ENCODE measurements around the gene PRKCE. TPM values are rescaled to one million over a fixed set of nuclear protein-coding genes. Genes with fewer than 3 reads are reported as not detected.

The PRKCE gene
- total RNA-seq, 2 donors from 2014 or later = 7.3 to 20.8 TPM

DNA sequence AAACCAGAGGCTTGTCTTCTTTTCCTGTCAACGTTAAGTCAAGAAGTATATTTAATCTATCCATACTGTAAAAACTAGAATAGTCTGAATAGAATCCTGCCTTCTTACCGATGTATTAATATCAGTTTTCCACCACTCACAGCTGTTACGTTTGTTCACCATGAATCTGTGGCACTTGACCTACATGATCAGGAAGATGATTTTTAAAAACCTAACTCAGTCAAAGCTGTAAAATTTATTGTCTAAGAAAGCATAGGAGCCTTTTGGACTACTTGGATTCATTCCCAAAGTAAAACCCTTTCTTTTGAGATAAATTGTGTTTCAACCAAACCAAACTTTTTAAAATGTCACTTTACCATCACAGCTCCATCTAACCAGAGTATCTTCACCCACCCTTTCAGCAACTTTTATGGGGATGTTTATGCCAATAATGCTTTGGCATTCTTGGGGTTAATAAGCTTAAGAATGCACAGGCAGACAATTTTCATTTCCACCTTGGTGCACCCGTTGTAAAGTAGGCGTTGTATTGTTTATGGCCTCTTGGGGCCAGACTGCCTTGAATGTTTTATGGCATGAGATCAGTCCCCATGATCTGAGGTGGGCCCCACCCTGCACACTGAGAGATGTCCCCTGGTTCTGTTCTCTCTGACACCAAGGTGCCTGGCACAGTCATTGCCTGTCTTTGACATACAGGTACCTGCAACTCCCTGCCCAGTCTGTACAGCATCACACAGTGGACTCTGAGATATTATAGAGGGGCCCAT is 469.5 kb downstream of the PRKCE start:
- Histone ChIP-seq H3K9me3 (no peaks in the 10 kb centered on the region), H3K4me1 (no peaks in the 10 kb centered on the region), H3K27ac (no peak overlapping the region), H3K27me3 (no peaks in the 10 kb centered on the region), H3K4me3 (no peak overlapping the region), H3K36me3 (replicated peaks in 1 of 2; ENCODE audit: insufficient read depth in 1 of 2, low read depth in 2 of 2) (no peaks in the 10 kb centered on the region)
- DNase-seq (no peak), ATAC-seq (no peak)
- TF ChIP-seq, protein P1, sequence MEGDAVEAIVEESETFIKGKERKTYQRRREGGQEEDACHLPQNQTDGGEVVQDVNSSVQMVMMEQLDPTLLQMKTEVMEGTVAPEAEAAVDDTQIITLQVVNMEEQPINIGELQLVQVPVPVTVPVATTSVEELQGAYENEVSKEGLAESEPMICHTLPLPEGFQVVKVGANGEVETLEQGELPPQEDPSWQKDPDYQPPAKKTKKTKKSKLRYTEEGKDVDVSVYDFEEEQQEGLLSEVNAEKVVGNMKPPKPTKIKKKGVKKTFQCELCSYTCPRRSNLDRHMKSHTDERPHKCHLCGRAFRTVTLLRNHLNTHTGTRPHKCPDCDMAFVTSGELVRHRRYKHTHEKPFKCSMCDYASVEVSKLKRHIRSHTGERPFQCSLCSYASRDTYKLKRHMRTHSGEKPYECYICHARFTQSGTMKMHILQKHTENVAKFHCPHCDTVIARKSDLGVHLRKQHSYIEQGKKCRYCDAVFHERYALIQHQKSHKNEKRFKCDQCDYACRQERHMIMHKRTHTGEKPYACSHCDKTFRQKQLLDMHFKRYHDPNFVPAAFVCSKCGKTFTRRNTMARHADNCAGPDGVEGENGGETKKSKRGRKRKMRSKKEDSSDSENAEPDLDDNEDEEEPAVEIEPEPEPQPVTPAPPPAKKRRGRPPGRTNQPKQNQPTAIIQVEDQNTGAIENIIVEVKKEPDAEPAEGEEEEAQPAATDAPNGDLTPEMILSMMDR (IDR thresholded peaks at IDR 0.05) = no peak
- no peak for TF ChIP-seq POLR2A (IDR thresholded peaks at IDR 0.05)
- intact Hi-C loops (cut with DNase I) = no loop called here
- 64 to 69% methylated on average over 5 of the region's 5 CpGs for WGBS, 2 donors

DNA sequence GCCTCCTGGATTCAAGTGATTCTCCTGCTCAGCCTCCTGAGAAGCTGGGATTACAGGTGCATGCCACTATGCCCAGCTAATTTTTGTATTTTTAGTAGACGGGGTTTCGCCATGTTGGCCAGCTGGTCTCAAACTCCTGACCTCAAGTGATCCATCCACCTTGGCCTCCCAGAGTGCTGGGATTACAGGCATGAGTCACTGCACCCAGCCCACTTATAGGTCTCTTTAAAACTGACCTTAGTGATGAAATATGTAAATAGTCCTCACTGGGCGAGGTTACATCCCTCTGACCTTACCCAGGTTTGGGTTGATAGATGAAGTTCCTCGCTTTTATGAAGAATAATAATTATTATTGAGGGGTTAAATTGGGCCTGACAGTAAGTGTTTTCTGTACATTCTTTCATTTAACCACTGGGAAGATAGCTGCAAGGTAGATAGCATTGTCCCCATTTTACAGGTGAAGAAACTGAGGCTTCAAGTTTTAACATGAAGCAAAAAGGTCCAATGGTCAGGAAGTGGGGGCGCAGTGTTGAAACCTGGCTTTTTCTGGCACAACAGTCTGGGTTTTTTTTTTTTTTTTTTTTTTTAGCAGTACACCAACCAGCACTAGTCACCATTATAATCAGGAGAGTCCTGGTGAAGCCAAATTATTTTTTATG is 471.0 kb downstream of the PRKCE start:
- TF ChIP-seq, protein P1 (IDR thresholded peaks at IDR 0.05) = no peak
- Histone ChIP-seq H3K4me3 (no peak overlapping the region), H3K4me1 (no peaks in the 10 kb centered on the region), H3K27me3 (no peaks in the 10 kb centered on the region), H3K36me3 (replicated peaks in 1 of 2; ENCODE audit: insufficient read depth in 1 of 2, low read depth in 2 of 2) (no peaks in the 10 kb centered on the region), H3K27ac (no peak overlapping the region), H3K9me3 (no peaks in the 10 kb centered on the region)
- DNase-seq = no peak
- intact Hi-C loops (cut with DNase I) = no loop called here
- WGBS, 2 donors = 94 to 97% methylated on average over 5 of the region's 5 CpGs
- no peak for ATAC-seq

DNA sequence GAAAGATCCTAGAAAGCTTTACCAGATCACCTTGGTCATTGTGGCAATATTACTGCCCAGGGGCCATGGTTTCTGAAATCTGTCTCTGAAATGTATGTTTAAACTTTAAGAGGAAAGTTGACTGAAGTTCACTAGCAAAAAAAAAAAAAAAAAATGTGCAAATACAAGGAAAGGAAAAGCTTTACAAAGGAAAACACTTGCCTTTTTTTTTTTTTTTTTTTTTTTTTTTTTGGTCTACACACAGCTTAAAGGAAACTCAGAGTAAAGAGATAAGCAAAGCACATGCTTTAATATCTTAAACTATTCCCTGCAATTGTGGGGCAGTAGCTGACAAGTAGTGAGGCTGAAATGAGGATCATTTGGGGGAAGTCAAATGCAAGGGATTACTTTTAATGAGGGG is 471.5 kb downstream of the PRKCE start:
- ATAC-seq = no peak

DNA sequence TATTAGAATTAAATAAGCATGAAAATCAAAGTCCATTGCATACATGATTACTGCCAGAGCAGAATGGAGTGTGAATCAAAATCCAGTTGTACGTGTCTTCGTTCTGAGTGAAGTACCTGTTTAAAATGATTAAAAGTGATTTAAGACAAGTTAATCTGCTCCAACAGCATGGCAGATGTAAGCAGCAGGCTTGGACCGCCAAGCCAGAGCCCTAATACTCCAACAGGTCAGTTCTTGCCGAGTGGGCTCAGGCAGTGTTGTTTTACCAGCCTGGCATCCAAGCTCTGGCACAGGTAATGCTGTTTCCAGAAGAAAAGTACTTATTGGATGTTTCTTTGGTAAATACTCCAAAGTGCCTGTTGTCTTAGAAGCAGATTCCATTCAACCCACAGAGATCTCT is 474.3 kb downstream of the PRKCE start:
- Histone ChIP-seq H3K36me3 (replicated peaks in 1 of 2; ENCODE audit: insufficient read depth in 1 of 2, low read depth in 2 of 2) (no peaks in the 10 kb centered on the region), H3K9me3 (no peaks in the 10 kb centered on the region), H3K27me3 (no peaks in the 10 kb centered on the region), H3K4me1 (no peaks in the 10 kb centered on the region), H3K27ac (no peak overlapping the region), H3K4me3 (no peak overlapping the region)
- intact Hi-C loops (cut with DNase I) = no loop called here
- 91 to 92% methylated on average over 4 of the region's 4 CpGs for WGBS, 2 donors
- no peak for DNase-seq
- ATAC-seq = no peak
- TF ChIP-seq, protein P1 (IDR thresholded peaks at IDR 0.05) = no peak
- no peak for TF ChIP-seq POLR2A (IDR thresholded peaks at IDR 0.05)

More for the DNA sequence above, 471.5 kb downstream of the PRKCE start:
- no peaks in the 10 kb centered on the region for H3K9me3 ChIP-seq
- no peak overlapping the region for H3K4me3 ChIP-seq
- no peak for TF ChIP-seq POLR2A (IDR thresholded peaks at IDR 0.05)
- TF ChIP-seq, protein P1 (IDR thresholded peaks at IDR 0.05) = no peak
- H3K27me3 ChIP-seq = no peaks in the 10 kb centered on the region
- no peaks in the 10 kb centered on the region for H3K36me3 ChIP-seq (replicated peaks in 1 of 2; ENCODE audit: insufficient read depth in 1 of 2, low read depth in 2 of 2)
- H3K4me1 ChIP-seq = no peaks in the 10 kb centered on the region
- DNase-seq = no peak
- no peak overlapping the region for H3K27ac ChIP-seq
- intact Hi-C loops (cut with DNase I) = no loop called here

Measured in body of pancreas (tissue), 4 donors.